OCI-LY3 (cell line): ENCODE measurements around the gene EEF2KMT.

Experiments
- H2AFZ ChIP-seq: fragments of 200-600, 300-600 bp; shearing (Covaris generic); 2 replicates; pipeline ENCODE4 v1.6.0; 2014; ENCODE audit warnings: antibody characterized with exemption, low read depth, low read length
- H3K27ac ChIP-seq: fragments of 200-600, 300-600 bp; sonication (generic); 2 replicates; pipeline ENCODE4 v1.5.1; 2014; ENCODE audit warnings: mild to moderate bottlenecking, low read length, moderate library complexity, mixed read lengths
- H3K27me3 ChIP-seq: fragments of 200-600, 300-600 bp; sonication (generic); 2 replicates; pipeline ENCODE4 v1.6.1; 2014; ENCODE audit warnings: low read depth, low read length, mixed read lengths
- H3K36me3 ChIP-seq: fragments of 200-600, 300-600 bp; sonication (generic); replicated peaks from 2 replicates; pipeline ENCODE3; 2014; ENCODE audit warnings: low read depth, low read length, mixed read lengths
- H3K4me1 ChIP-seq: fragments of 300-600, 200-600 bp; sonication (generic); 2 replicates; pipeline ENCODE4 v1.6.1; 2014; ENCODE audit warnings: low read length, mixed read lengths
- H3K4me2 ChIP-seq: fragments of 200-600, 300-600 bp; sonication (generic); 2 replicates; pipeline ENCODE4 v1.6.1; 2014; ENCODE audit warnings: low read length, mixed read lengths
- H3K4me3 ChIP-seq: fragments of 300-600, 200-600 bp; sonication (generic); 2 replicates; pipeline ENCODE4 v1.5.1; 2014; ENCODE audit warnings: antibody characterized with exemption, mild to moderate bottlenecking, low read length, moderate library complexity
- H3K79me2 ChIP-seq: fragments of 300-600, 200-600 bp; shearing (Covaris generic); 2 replicates; pipeline ENCODE4 v1.6.1; 2014; ENCODE audit warnings: mild to moderate bottlenecking, low read length, mixed read lengths
- H3K9ac ChIP-seq: fragments of 300-600, 200-600 bp; shearing (Covaris generic); 2 replicates; pipeline ENCODE4 v1.6.0; 2014; ENCODE audit warnings: mild to moderate bottlenecking, low read length, moderate library complexity
- H3K9me3 ChIP-seq: fragments of 200-600, 300-600 bp; shearing (Covaris generic); 2 replicates; pipeline ENCODE4 v1.6.1; 2014; ENCODE audit warnings: low read length, mixed read lengths; ENCODE audit not compliant: insufficient read depth
- H4K20me1 ChIP-seq: fragments of 200-600, 300-600 bp; sonication (generic); 2 replicates; pipeline ENCODE4 v1.6.1; 2016; ENCODE audit warnings: low read length, mixed read lengths; ENCODE audit not compliant: insufficient read depth
- EZH2phosphoT487 ChIP-seq: fragments of 200-600 bp; shearing (Covaris generic); IDR thresholded peaks from 2 replicates; pipeline ENCODE4 v1.6.1; 2018; ENCODE audit warnings: antibody characterized with exemption, mixed run types, low read depth
- TF ChIP-seq, protein P1 (sequence below): fragments of 200-600, 300-600 bp; sonication (generic); IDR thresholded peaks from 2 replicates; pipeline ENCODE4 v1.5.1; 2014; ENCODE audit warnings: antibody characterized with exemption, low read length, low read depth

Gene EEF2KMT

DNA sequence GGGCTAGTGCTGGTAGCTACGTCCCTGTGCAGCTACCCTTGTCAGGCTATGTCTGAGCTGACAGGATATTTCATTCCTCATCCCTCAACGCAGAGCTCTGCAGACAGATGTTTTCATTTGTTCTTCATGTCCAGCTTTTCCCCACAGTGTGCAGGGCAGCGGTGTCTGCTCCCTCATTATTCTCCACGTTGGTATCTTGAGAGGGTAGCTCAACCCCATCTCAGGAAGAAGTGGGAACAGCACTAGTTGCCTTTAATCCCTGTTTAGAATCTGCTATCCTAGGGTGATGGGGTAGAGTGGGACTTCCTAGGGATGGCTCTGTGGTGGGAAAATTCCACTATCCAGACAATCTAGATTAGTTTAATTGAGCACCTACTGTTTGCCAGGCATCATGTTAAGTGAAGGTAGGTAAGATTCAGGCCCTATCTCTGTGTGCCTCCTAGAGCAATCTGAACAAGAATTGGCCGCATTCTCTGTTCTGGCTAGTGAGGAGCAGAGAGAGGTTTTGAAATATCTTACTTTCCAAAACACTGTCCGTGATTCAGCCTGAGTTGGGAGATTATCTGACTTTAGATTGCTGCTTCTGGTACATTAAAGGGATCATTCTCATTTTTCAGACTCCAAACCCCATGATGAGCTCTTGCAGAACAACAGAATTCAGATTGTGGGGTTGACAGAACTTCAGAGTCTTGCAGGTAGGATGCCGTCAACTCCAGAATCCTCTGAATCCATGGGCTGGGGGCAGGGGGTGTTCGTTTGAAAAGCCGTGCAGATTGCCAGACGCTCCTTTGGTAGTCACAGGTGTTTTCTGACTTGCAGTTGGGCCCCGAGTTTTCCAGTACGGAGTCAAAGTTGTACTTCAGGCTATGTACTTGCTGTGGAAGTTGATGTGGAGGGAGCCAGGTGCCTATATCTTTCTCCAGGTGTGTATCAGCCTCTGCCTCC, 25.0 kb downstream of the EEF2KMT start:
- 0 out of 2 replicates have a peak overlapping the region, but pooled peaks have one; percentile 93 for H2AFZ ChIP-seq
- peak overlapping the region; percentile 76 for H3K9ac ChIP-seq
- H4K20me1 ChIP-seq = no peaks in the 10 kb centered on the region
- peaks cover 8% of the 10 kb centered on the region for H3K36me3 ChIP-seq
- peak overlapping the region; percentile 88 for H3K4me2 ChIP-seq
- TF ChIP-seq, protein P1, sequence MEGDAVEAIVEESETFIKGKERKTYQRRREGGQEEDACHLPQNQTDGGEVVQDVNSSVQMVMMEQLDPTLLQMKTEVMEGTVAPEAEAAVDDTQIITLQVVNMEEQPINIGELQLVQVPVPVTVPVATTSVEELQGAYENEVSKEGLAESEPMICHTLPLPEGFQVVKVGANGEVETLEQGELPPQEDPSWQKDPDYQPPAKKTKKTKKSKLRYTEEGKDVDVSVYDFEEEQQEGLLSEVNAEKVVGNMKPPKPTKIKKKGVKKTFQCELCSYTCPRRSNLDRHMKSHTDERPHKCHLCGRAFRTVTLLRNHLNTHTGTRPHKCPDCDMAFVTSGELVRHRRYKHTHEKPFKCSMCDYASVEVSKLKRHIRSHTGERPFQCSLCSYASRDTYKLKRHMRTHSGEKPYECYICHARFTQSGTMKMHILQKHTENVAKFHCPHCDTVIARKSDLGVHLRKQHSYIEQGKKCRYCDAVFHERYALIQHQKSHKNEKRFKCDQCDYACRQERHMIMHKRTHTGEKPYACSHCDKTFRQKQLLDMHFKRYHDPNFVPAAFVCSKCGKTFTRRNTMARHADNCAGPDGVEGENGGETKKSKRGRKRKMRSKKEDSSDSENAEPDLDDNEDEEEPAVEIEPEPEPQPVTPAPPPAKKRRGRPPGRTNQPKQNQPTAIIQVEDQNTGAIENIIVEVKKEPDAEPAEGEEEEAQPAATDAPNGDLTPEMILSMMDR = no peak
- TF ChIP-seq EZH2phosphoT487 = no peak
- peak overlapping the region; percentile 82 for H3K4me3 ChIP-seq
- H3K4me1 ChIP-seq = peaks cover 17% of the 10 kb centered on the region
- H3K27ac ChIP-seq = peak overlapping the region; percentile 26; the same call in 1 of the 2 replicates
- peaks cover 4% of the 10 kb centered on the region for H3K27me3 ChIP-seq
- peaks cover 21% of the 10 kb centered on the region for H3K79me2 ChIP-seq
- no peaks in the 10 kb centered on the region for H3K9me3 ChIP-seq

DNA sequence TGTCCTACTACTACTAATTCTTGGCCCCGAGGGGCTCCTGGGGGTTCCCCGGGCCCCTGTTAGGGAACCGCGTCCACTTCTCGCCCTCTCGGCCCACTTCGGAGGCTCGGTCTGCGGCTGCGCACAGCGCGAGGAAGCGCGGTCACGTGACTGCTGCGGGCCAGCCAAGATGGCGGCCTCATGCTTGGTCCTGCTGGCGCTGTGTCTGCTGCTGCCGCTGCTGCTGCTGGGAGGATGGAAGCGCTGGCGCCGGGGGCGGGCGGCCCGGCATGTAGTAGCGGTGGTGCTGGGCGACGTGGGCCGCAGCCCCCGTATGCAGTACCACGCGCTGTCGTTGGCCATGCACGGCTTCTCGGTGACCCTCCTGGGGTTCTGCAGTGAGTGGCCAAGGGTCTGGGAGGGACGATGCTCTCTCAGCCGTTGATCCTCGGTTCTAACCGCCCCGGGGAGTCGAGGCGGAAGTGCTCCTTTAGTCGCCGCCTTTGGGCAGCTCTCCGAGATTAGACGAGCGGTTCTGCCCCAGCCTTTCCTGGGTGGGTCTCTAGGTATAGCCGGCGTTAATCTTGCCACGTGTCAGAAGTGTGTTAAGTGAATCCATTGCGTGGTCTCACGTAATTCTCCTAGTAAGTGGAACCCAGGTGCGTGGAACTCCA, 25.8 kb downstream of the EEF2KMT start, which contains the start of gene ALG1:
Gene ALG1, plus strand, starts transcription at position 163 of the 653 bp plus-strand sequence. Its CDS starts 7 bp downstream, at position 170.
- H3K36me3 ChIP-seq = peaks cover 8% of the 10 kb centered on the region
- H3K4me2 ChIP-seq = peak within 1 kb of the TSS; percentile 88
- peak within 1 kb of the TSS; percentile 82 for H3K4me3 ChIP-seq
- H3K4me1 ChIP-seq = peaks cover 23% of the 10 kb centered on the region
- peaks cover 10% of the 10 kb centered on the region for H3K27me3 ChIP-seq
- H3K79me2 ChIP-seq = peaks cover 21% of the 10 kb centered on the region
- H3K9me3 ChIP-seq = no peaks in the 10 kb centered on the region
- peak within 1 kb of the TSS; percentile 76 for H3K9ac ChIP-seq
- H2AFZ ChIP-seq = peak within 1 kb of the TSS; percentile 93
- TF ChIP-seq, protein P1 = no peak
- no peak for TF ChIP-seq EZH2phosphoT487
- H4K20me1 ChIP-seq = no peaks in the 10 kb centered on the region
- H3K27ac ChIP-seq = peak within 1 kb of the TSS; percentile 46

DNA sequence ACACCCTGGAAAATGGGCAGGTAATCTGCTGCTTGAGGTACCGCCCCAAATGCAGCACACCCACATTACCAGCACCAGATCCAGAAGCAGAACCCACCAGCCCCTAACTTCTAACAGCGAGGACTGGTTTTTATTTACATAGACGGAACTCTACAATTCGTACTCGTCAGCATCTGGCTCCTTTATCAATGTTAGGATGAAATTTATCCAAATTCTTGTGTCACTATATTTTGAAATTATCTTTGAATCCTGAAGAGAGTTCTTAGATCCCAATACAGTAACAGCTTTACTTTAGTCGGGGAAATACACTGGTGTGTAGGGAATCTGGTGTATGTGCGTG, 26.3 kb downstream of the EEF2KMT start:
- Histone ChIP-seq H3K27me3 (peaks cover 11% of the 10 kb centered on the region), H3K79me2 (peaks cover 21% of the 10 kb centered on the region), H3K4me3 (peak overlapping the region; percentile 82), H2AFZ (peak overlapping the region; percentile 93), H3K9me3 (no peaks in the 10 kb centered on the region), H3K4me2 (peak overlapping the region; percentile 88), H3K36me3 (peaks cover 6% of the 10 kb centered on the region), H3K4me1 (peaks cover 23% of the 10 kb centered on the region), H3K27ac (peak overlapping the region; percentile 46), H3K9ac (peak overlapping the region; percentile 76), H4K20me1 (no peaks in the 10 kb centered on the region)
- no peak for TF ChIP-seq EZH2phosphoT487

DNA sequence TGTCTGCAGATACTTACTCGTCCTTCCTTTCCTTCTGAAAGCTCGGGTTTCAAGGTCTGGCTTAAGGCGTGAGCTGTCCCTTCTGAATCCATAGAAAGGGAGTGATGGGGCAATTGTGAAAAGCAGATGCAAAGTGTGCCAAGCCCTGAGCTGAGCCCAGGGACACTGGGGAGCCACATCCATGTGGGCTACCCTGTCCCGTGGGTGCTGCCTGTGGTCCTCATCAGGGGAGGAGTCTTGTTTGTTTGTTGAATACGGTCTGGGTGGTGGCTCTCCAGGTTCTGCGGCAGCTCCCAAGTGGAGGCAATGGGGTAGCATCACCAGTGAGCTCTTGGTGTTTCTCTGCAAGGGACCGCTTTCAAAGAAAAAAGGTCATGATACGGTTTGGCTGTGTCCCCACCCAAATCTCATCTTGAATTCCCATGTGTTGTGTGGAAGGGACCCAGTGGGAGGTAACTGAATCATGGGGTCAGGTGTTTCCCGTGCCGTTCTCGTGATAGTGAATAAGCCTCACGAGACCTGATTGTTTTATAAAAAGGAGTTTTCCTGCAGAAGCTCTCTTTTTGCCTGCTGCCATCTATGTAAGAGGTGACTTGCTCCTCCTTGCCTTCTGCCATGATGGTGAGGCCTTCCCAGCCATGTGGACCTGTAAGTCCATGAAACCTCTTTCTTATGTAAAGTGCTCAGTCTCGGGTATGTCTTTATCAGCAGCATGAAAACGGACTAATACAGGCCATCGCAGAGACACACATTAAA, 27.0 kb downstream of the EEF2KMT start:
- H3K9me3 ChIP-seq = no peaks in the 10 kb centered on the region
- H2AFZ ChIP-seq = peak overlapping the region; percentile 93
- H3K9ac ChIP-seq = no peak overlapping the region
- H3K4me2 ChIP-seq = peak overlapping the region; percentile 88; the same call in 1 of the 2 replicates
- TF ChIP-seq, protein P1 = no peak
- no peak for TF ChIP-seq EZH2phosphoT487
- no peaks in the 10 kb centered on the region for H4K20me1 ChIP-seq
- no peak overlapping the region for H3K4me3 ChIP-seq
- H3K36me3 ChIP-seq = peaks cover 3% of the 10 kb centered on the region
- H3K79me2 ChIP-seq = peaks cover 21% of the 10 kb centered on the region
- no peak overlapping the region for H3K27ac ChIP-seq
- peaks cover 23% of the 10 kb centered on the region for H3K4me1 ChIP-seq
- H3K27me3 ChIP-seq = peaks cover 11% of the 10 kb centered on the region
